Mucosa of descending colon (tissue), 3 donors: ENCODE results near the gene TMTC2. TPM values are rescaled to one million over a fixed set of nuclear protein-coding genes. Genes with fewer than 3 reads are reported as not detected.
A peak's percentile ranks its signal among the peaks of the same experiment; 100 is the strongest.

Experiments
- ATAC-seq: fragments of 200-7000 bp; cut with Tn5 transposase; one replicate; pipeline ENCODE4 v1.9.1; 2020; ENCODE audit warnings: mild to moderate bottlenecking, moderate library complexity
- DNase-seq, 3 donors: peaks; one replicate each; pipeline ENCODE4 v3.0.0-alpha.2; 2020
- H3K36me3 ChIP-seq: fragments of 200-600 bp; one replicate; pipeline ENCODE4 v1.8.0; 2021; ENCODE audit warnings: low read depth, mild to moderate bottlenecking
- H3K4me1 ChIP-seq: fragments of 200-600 bp; one replicate; pipeline ENCODE4 v1.8.0; 2021; ENCODE audit warnings: low read depth, mild to moderate bottlenecking
- H3K4me3 ChIP-seq: fragments of 200-600 bp; one replicate; pipeline ENCODE4 v1.8.0; 2021; ENCODE audit warnings: mild to moderate bottlenecking
- H3K9me3 ChIP-seq: fragments of 200-600 bp; one replicate; pipeline ENCODE4 v1.8.0; 2021; ENCODE audit warnings: mild to moderate bottlenecking
- intact Hi-C, 2 donors: fragments of 100-400 bp; cut with DNase I in 1 of 2; cut with micrococcal nuclease in 1 of 2; formaldehyde crosslinking; loops; one replicate each; pipeline versions ENCODE4 v1.11.0 to v1.11.1; 2022; cut with DNase I, micrococcal nuclease
- total RNA-seq, 3 donors: library from RNA; stranded (reverse); fragmentation: NEBNext Ultra II Directional in 2 of 3; extraction: Animal tissue kit (Norgen Biotek cat#: 25700) in 2 of 3; gene quantifications; one replicate each; pipeline versions ENCODE4 v1.2.1 to v1.2.4, GENCODE V29; 2021 to 2023
- TF ChIP-seq, protein P1 (sequence below): fragments of 200-600 bp; IDR thresholded peaks from one replicate; pipeline ENCODE4 v1.8.0; 2022; ENCODE audit warnings: antibody characterized with exemption, mild to moderate bottlenecking
- donor health status: DM: no; HTN: no; CAD: no; lungs with moderate emphysema.
- donor health status: DM: no; HTN: no; CAD: no.
- donor health status: DM: no; HTN: yes; CAD: no.

Gene TMTC2
- total RNA-seq, 3 donors from 2014 or later = 13.3 to 40.4 (median 14.6) TPM

DNA sequence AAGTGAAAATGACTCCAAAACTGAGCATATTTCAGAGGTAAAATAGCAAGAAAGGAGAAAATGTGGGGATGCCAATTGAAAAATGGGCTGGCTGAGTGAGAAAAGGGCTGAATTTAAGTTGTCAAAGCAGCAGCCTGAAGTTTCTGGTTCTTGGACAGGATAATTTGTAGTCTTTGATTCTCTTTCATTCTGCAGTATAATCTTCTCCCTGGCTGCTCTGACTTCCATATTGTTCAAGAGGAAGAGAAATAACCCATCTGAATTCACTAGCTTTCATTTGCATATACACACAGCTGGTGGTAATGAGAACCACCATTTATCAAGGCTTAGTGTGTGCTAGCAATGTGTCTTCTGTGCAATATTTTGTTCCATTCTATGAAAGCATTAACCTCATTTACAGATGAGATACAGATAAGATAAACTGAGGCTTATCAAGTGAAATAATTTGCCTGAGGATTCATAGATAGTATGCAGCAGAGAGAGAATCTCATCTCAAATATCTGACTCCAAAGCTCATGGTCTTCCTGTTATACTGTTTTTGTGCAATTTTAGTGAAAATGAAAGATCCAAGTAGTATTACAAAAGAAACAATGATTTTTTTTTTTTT is 184.2 kb downstream of the TMTC2 start:
- Histone ChIP-seq H3K9me3 (no peaks in the 10 kb centered on the region), H3K36me3 (no peaks in the 10 kb centered on the region), H3K4me1 (no peaks in the 10 kb centered on the region), H3K4me3 (no peak overlapping the region)
- ATAC-seq (no peak), DNase-seq (no peak)
- intact Hi-C loops = no loop called here
- TF ChIP-seq, protein P1, sequence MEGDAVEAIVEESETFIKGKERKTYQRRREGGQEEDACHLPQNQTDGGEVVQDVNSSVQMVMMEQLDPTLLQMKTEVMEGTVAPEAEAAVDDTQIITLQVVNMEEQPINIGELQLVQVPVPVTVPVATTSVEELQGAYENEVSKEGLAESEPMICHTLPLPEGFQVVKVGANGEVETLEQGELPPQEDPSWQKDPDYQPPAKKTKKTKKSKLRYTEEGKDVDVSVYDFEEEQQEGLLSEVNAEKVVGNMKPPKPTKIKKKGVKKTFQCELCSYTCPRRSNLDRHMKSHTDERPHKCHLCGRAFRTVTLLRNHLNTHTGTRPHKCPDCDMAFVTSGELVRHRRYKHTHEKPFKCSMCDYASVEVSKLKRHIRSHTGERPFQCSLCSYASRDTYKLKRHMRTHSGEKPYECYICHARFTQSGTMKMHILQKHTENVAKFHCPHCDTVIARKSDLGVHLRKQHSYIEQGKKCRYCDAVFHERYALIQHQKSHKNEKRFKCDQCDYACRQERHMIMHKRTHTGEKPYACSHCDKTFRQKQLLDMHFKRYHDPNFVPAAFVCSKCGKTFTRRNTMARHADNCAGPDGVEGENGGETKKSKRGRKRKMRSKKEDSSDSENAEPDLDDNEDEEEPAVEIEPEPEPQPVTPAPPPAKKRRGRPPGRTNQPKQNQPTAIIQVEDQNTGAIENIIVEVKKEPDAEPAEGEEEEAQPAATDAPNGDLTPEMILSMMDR = no peak

DNA sequence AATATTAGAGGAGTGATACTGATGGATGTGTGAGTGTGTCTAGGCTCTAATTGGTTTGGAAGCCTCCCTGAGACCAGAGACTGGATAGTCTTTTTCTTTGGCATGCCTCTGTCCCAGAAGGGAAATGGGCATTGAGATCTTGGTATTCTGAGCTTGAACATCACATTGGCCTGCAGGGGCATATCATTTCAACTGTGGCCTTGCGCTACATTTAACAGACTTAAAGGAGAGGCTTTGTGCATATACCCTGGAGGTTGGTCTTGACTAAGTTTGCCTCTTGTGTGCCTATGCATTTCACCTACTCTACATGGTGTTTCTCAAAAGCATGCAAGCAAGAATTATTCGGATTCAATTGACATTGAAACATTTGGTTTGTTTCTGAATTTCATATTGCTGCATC is 185.4 kb downstream of the TMTC2 start:
- Histone ChIP-seq H3K9me3 (no peaks in the 10 kb centered on the region), H3K36me3 (no peaks in the 10 kb centered on the region), H3K4me3 (no peak overlapping the region), H3K4me1 (no peaks in the 10 kb centered on the region)
- intact Hi-C loops = no loop called here
- ATAC-seq = no peak
- TF ChIP-seq, protein P1 = no peak
- DNase-seq = no peak

DNA sequence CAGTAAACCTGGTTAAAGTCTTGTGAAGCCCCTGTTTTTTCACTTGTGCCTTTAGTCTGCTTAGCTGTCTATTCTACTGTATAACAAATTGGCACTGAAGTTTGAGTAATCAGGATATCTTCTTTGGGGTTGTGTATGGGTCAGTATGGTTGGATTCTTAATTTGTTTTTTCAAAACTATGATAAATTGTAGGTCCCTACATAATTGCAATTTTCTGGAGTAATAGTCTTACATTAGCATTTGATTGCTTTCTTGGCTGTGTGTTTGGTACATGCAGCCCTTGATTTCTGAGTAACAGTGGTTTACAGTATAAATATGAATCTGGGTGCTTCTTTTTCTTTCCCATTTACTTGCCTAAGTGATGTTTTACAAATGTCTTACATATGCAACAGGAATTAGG is 186.6 kb downstream of the TMTC2 start:
- Histone ChIP-seq H3K4me1 (no peaks in the 10 kb centered on the region), H3K36me3 (no peaks in the 10 kb centered on the region), H3K9me3 (no peaks in the 10 kb centered on the region), H3K4me3 (no peak overlapping the region)
- ATAC-seq (no peak), DNase-seq (no peak)
- intact Hi-C loops = no loop called here
- TF ChIP-seq, protein P1 = no peak

DNA sequence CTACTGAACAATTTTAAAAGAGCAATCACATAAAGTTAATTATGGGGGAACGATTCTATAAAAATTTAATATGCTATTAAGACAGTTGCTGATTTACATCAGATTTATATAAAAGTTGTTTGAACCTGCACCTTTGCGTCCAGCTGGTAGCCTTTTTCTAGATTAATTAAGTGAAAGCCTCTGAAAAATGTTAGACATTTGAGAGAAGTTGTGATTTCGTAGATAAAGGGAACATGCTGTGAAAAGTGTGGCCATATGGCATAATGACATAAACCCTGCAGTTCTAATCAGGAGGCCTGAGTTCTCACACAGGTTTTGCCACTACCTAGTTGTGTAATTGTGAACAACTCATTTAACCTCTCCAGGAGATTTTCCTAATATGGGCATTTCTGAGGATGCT is 187.2 kb downstream of the TMTC2 start:
- intact Hi-C loops = no loop called here
- Histone ChIP-seq H3K4me3 (no peak overlapping the region), H3K36me3 (no peaks in the 10 kb centered on the region), H3K4me1 (no peaks in the 10 kb centered on the region), H3K9me3 (no peaks in the 10 kb centered on the region)
- ATAC-seq = no peak
- no peak for DNase-seq
- TF ChIP-seq, protein P1 = no peak

DNA sequence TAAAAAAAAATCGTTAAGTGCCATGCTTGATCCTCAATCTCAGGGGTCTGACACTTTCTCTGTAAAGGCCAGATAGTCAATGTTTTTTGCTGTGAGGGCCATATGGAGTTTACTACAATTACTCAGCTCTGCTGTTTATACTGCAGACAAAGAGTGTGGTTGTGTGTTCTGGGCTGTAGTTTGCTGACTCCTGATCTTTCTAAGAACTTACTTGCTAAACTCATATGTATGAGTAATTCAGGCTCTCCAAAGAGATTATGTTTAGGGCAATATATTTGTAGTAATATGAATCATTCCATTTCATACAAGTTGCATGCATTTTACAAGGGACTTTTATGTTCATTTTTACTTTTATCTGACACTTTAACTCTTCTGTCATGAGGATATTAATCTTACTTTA is 188.2 kb downstream of the TMTC2 start:
- TF ChIP-seq, protein P1 = no peak
- DNase-seq (no peak), ATAC-seq (peak; percentile 53)
- intact Hi-C loops = no loop called here
- Histone ChIP-seq H3K36me3 (no peaks in the 10 kb centered on the region), H3K9me3 (no peaks in the 10 kb centered on the region), H3K4me1 (no peaks in the 10 kb centered on the region), H3K4me3 (no peak overlapping the region)

DNA sequence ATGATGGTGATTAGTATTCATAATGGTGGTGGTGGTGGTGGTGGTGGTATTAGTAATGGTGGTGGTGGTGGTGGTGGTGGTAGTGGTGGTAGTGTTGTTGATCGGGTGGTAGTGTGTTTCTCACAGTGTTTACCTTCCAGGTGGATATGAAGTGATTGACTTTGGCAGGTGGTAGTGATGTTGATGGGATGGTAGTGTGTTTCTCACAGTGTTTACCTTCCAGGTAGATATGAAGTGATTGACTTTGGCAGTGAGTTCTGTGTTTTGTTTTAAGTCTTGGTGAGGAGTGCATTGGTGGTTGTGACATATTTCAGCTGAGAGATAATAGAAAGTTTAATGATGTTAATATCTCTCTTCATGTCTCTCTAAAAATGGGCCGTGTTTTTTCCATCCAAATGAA is 189.4 kb downstream of the TMTC2 start:
- Histone ChIP-seq H3K4me3 (no peak overlapping the region), H3K4me1 (no peaks in the 10 kb centered on the region), H3K9me3 (no peaks in the 10 kb centered on the region), H3K36me3 (no peaks in the 10 kb centered on the region)
- intact Hi-C loops = no loop called here
- DNase-seq = no peak
- TF ChIP-seq, protein P1 = no peak
- no peak for ATAC-seq
